Fibroblast of the conjunctiva (primary cell): ENCODE results near the gene HS6ST2.

ENCODE experiments used
- DNase-seq: peaks from one replicate; pipeline ENCODE4 v3.0.0-alpha.2; 2010; ENCODE audit warnings: low read depth

Gene HS6ST2

GRCh38 chrX:132673331-132673730 lies 285.1 kb downstream of the HS6ST2 start:
- no peak for DNase-seq

DNA sequence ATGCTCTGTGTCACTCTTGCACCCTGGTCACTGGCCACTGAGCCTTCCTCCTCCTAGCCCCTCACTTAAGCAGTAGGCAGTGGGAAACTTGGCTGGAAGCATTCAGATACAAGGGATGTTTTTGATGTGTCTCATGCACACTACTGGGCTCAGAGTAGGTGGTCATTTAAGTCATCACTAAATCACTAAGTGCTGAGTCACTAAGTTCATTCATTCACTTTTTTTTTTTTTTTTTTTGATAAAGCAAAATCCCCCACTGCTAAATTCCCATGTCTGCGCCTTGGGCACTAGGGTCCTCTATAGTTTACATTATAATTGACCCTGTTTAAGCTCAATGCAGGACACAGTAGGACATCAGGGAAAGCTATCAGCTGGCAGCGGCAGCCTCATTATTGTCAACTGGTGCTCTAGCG lies 287.2 kb downstream of the HS6ST2 start:
- no peak for DNase-seq

- no peak for DNase-seq
Measured at GRCh38 chrX:132669142-132669541, 289.3 kb downstream of the HS6ST2 start.

- no peak for DNase-seq
Measured at GRCh38 chrX:132668178-132668577, 290.3 kb downstream of the HS6ST2 start.

DNA sequence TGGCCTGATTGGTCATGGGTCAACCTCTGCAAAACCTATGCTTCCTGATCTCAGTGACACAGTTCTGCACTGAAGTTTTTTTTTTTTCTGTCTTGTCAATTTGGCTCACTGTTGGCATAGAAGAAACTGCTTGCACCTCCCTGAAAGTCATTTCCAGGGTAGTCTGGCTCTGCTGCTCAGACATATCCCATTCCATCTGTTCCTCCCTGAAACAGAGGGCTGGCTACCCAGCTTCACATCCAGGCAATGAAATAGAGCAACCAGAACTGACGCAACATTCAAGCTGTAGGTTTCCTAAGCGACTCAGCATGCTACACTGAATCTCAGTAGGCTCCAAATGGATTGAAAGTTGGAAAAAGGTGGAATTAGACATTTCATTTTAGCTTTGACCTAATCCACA lies 292.8 kb downstream of the HS6ST2 start:
- no peak for DNase-seq

- DNase-seq, result no peak
Measured at GRCh38 chrX:132664273-132664672, 294.2 kb downstream of the HS6ST2 start.

DNA sequence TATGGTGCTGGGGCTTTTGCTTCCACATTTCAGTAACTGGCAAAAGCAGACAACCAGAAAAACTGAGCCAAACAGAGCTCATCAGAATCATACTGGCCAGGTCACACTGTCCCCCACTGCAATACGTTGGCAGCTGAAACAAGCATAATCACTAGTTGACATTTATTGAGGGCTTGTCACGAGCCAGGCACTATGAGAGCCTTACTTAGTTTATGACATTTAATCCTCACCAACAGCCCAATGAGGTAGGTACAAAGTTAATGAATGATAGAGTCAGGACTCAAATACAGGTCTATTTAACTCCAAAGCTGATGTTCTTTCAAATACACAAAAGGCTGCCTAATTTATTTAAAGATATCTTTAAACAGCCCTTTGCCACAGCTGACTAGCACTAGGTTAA lies 295.6 kb downstream of the HS6ST2 start:
- DNase-seq, result no peak

- DNase-seq, result no peak
Measured at GRCh38 chrX:132657876-132658275, 300.6 kb downstream of the HS6ST2 start.

GRCh38 chrX:132652871-132653270 lies 305.6 kb downstream of the HS6ST2 start:
- DNase-seq, result no peak

DNA sequence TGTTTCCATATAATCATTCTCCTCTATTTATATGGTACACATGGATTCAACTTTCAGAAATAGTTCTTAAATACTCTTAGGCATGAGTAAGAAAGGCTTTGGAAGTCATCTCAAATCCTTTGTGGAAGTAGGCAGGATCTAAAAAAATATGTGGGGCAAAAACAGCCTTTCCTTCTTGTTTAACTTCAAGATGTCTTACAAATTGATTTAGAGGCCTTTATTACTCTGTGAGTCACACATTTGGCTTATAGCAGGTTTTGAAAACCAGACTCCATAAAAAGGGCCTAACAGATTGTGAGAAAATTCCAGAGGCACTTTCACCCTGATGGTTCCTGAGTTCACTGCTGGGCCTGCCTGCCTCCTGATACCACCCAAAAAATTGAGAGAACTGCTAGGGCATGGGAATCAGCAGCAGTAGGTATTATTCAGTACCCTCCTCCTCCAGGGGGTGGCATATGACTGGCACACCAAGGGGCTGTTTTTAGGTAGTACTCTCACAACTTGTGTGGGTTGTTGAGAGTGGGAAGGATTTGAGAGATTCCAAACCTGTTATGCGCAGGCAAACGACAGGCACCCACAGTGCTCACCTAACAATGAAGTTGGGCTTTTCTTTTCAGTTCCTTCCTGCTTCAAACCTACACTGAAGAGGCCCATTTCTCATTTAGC lies 306.9 kb downstream of the HS6ST2 start:
- no peak for DNase-seq

DNA sequence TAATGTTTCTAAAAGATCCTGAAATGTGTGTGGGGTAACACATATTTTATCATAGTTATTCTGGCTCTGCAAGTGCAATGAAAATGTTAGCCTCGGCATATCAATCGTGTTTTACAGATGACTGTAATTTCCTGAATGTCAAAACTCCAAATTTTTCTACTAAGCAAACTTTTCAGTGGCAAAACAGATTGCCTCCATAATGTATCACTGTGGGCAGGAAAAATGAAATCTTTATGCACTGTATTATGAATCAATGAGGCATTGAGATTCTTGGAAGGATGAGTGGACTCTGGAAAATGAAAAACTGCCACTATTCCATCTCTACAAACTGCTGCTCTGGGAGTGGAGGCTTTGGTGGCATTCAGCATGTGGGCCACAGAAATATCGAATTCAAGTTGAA lies 309.5 kb downstream of the HS6ST2 start:
- no peak for DNase-seq

- no peak for DNase-seq
Measured at GRCh38 chrX:132639446-132639845, 319.0 kb downstream of the HS6ST2 start.

GRCh38 chrX:132638313-132638712 lies 320.1 kb downstream of the HS6ST2 start:
- no peak for DNase-seq

- no peak for DNase-seq
Measured at GRCh38 chrX:132636080-132636479, 322.3 kb downstream of the HS6ST2 start.

- no peak for DNase-seq
Measured at GRCh38 chrX:132634521-132634920, 323.9 kb downstream of the HS6ST2 start.

GRCh38 chrX:132631579-132632232 lies 326.7 kb downstream of the HS6ST2 start:
- DNase-seq, result peak; percentile 17

DNA sequence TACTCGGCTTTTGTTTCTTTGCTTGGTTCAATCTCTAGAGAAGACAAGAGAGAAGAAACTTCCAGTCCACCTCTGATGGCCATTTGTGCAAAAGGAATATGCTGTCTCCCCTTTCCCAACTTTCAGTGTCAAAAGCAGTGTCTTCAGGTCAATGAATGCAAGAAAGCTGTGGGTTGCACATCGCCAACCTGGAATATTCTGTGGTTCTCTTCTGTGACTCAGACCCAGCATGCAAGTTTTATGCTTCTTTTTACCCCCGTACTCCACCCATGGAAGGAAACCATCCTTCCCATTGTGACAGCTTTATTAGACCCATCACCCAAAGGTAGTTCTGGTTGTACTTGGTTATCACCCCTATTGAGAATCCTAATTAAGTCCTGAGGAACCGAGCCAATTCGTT lies 334.0 kb downstream of the HS6ST2 start:
- DNase-seq, result no peak

DNA sequence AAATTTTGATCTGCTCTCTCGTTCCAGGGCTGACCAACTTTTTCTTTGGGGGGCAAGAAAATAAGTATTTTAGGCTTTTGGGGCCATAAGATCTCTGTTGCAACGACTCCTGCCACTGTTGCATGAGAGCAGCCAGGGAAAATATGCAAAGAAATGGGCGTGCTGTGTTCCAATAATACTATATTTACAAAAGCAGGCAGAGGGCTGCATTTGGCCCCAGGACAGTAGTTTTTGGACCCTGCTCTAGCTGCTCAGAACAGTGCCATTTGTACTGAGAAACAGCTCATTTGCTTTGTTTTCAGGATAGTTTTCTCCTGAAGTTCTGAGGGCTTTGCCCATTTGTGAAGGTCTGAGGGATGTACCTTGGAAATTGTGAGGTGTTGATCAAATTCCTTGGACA lies 334.5 kb downstream of the HS6ST2 start:
- DNase-seq, result no peak

GRCh38 chrX:132623300-132623699 lies 335.1 kb downstream of the HS6ST2 start:
- no peak for DNase-seq

- no peak for DNase-seq
Measured at GRCh38 chrX:132622130-132622529, 336.3 kb downstream of the HS6ST2 start.

- no peak for DNase-seq
Measured at GRCh38 chrX:132618810-132619209, 339.6 kb downstream of the HS6ST2 start.

GRCh38 chrX:132615391-132616131 lies 342.9 kb downstream of the HS6ST2 start:
- DNase-seq, result peak; percentile 6

DNA sequence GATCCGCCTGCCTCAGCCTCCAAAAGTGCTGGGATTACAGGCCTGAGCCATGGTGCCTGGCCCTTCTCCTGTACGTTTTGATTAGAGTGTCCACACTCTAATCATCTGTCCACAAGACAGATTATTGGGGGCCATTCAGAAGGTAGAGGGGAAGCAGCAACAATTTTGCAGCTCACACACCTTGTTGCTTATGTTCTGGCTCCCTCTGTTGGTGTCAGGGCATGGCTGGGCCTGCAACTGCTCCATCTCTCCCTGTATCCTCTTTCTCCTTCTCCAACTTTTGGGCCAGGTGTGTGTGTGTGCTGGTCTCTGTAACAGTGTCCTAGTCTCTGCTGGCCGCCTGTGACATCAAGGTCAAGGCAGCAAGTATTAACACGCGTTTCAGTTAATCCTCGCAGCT lies 344.1 kb downstream of the HS6ST2 start:
- no peak for DNase-seq
